ENCODE measurements around the gene TMEM26.

DNA sequence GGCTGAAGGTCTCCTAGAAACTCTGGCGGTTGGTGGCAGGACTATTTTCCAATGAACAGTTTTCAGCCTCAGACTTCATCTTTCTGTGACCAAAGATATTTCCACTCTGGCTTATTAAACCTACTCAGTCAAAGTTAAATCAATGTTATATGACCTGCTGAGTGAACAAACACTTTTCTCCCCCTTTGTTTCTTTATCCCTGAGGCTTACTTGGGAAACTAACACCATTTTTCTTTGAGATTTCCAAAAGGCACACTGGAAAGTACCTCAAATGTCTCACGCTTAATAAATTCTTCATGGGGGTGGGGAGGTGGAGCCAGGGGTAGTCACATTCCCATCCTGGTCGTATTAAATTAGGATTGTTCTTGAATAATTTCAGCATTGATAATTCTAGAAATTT is 1.8 kb downstream of the TMEM26 start:
- no peak for TF ChIP-seq POLR2A (IDR thresholded peaks at IDR 0.05)
- TF ChIP-seq, protein P1, sequence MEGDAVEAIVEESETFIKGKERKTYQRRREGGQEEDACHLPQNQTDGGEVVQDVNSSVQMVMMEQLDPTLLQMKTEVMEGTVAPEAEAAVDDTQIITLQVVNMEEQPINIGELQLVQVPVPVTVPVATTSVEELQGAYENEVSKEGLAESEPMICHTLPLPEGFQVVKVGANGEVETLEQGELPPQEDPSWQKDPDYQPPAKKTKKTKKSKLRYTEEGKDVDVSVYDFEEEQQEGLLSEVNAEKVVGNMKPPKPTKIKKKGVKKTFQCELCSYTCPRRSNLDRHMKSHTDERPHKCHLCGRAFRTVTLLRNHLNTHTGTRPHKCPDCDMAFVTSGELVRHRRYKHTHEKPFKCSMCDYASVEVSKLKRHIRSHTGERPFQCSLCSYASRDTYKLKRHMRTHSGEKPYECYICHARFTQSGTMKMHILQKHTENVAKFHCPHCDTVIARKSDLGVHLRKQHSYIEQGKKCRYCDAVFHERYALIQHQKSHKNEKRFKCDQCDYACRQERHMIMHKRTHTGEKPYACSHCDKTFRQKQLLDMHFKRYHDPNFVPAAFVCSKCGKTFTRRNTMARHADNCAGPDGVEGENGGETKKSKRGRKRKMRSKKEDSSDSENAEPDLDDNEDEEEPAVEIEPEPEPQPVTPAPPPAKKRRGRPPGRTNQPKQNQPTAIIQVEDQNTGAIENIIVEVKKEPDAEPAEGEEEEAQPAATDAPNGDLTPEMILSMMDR (IDR thresholded peaks at IDR 0.05) = no peak
